Measurements from ENCODE around the gene SEPTIN5. TPM values are rescaled to one million over a fixed set of nuclear protein-coding genes. Genes with fewer than 3 reads are reported as not detected.

Gene SEPTIN5
- total RNA-seq, 2 experiments from 2014 or later = 0.41 to 0.43 TPM

DNA sequence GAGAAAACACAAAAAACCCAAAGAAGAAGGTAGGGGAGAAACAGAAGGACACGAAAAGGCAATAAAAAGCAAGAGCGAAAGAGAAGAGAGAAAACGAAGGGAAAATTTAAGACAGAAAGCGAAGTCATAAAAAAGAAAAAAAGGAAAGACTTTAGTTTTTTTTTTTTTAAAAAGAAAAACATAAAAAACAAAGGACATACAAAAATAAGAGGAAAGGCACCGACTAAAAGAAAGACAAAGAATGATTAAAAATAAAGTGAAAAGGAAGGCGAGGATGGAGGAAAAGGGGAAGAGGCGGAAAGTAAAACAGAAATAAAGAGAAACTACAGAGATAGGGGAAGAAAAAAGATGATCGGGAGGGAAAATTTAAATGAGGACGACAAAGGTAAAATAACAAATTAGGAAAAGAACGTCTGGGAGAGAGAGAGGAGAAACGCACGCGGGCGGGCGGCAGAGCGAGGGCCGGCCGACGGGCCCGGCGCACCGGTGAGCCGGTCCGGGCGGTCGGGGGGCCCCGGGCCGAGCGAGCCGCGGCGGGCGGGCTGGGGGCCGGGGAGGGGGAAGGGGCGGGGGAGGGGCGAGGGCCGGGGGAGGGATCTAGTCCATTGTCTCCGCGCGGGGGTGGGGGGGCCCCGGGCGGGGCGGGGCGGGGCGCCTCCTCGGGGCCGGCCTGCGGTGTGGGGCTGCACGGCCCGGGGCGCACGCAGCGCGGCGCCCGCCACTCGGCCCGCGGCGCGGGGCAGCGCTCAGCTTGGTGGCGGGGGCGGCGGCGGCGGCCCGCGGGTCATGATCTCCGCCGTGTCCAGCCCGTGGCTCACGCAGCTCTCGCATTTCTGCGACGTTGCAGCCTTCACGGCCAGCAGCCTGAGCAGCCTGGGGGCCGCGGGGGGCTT lies 46.0 kb downstream of the SEPTIN5 start, which contains the start of gene TBX1:
Gene TBX1 (plus strand): TSS at position 721 of the 893 bp plus-strand sequence. CDS start 66 bp downstream, at position 787.
- H3K27me3 Mint-ChIP-seq = peaks cover 68% of the 10 kb centered on the region
- H3K4me1 Mint-ChIP-seq (ENCODE audit: low read depth) = peaks cover 29% of the 10 kb centered on the region
- H3K9me3 Mint-ChIP-seq = no peaks in the 10 kb centered on the region
- no peak for DNase-seq
- H3K27ac Mint-ChIP-seq = no peak within 1 kb of the TSS
- POLR2A ChIA-PET = no interaction called here
- CTCF ChIA-PET = interaction anchor here (0.6 kb wide), 1 partner anchor 30 kb away, joined by 3 read pairs; no protein-coding TSS in a partner anchor
- intact Hi-C loops (cut with micrococcal nuclease) = no loop called here
- peak within 1 kb of the TSS; percentile 42 for H3K4me3 Mint-ChIP-seq
- peaks cover 2% of the 10 kb centered on the region for H3K36me3 Mint-ChIP-seq

DNA sequence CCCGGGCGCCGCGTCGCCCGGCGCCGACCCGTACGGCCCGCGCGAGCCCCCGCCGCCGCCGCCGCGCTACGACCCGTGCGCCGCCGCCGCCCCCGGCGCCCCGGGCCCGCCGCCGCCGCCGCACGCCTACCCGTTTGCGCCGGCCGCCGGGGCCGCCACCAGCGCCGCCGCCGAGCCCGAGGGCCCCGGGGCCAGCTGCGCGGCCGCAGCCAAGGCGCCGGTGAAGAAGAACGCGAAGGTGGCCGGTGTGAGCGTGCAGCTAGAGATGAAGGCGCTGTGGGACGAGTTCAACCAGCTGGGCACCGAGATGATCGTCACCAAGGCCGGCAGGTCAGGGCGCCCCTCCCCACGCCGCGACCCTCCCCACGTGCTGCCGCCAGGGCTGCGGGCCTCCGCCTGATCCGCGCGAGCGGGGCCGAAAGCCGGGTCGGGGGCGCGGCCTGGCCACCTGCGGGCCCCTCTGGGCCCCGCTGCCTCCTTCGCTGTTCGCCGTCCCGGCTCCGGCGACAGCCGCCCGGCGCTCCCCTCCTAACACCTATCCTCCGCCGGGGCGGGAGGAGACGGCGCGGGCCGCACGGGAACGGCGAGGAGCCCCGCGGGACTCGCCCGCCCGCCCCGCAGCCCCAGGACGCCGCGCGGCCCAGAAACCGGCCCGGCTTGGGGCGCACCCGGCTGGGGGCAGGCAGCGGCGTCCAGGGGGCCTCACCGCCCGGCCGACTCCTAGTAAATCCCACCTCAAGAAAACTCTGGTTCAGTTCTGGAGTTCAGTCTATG lies 46.8 kb downstream of the SEPTIN5 start:
- DNase-seq = no peak
- ChIA-PET CTCF (interaction anchor here (0.6 kb wide), 1 partner anchor 31 kb away, joined by 3 read pairs; no protein-coding TSS in a partner anchor), POLR2A (no interaction called here)
- intact Hi-C loops (cut with micrococcal nuclease) = no loop called here
- H3K9me3 Mint-ChIP-seq = no peaks in the 10 kb centered on the region
- peaks cover 65% of the 10 kb centered on the region for H3K27me3 Mint-ChIP-seq
- H3K27ac Mint-ChIP-seq = no peak overlapping the region
- peaks cover 23% of the 10 kb centered on the region for H3K4me1 Mint-ChIP-seq (ENCODE audit: low read depth)
- H3K4me3 Mint-ChIP-seq = peak overlapping the region; percentile 4
- peaks cover 2% of the 10 kb centered on the region for H3K36me3 Mint-ChIP-seq

GRCh38 chr22:19761725-19762567 lies 47.6 kb downstream of the SEPTIN5 start:
- H3K9me3 Mint-ChIP-seq = no peaks in the 10 kb centered on the region
- peak overlapping the region; percentile 4 for H3K4me3 Mint-ChIP-seq
- CTCF ChIA-PET = interaction anchor here (1.1 to 1.6 kb wide), 3 partner anchors 31 to 148 kb away, joined by 4 to 7 read pairs (median 5); partner anchors contain the start of gene GP1BB
- intact Hi-C loops (cut with micrococcal nuclease) = no loop called here
- H3K4me1 Mint-ChIP-seq (ENCODE audit: low read depth) = peaks cover 20% of the 10 kb centered on the region
- DNase-seq = no peak
- peaks cover 60% of the 10 kb centered on the region for H3K27me3 Mint-ChIP-seq
- no peak overlapping the region for H3K27ac Mint-ChIP-seq
- H3K36me3 Mint-ChIP-seq = peaks cover 2% of the 10 kb centered on the region
- POLR2A ChIA-PET = no interaction called here

DNA sequence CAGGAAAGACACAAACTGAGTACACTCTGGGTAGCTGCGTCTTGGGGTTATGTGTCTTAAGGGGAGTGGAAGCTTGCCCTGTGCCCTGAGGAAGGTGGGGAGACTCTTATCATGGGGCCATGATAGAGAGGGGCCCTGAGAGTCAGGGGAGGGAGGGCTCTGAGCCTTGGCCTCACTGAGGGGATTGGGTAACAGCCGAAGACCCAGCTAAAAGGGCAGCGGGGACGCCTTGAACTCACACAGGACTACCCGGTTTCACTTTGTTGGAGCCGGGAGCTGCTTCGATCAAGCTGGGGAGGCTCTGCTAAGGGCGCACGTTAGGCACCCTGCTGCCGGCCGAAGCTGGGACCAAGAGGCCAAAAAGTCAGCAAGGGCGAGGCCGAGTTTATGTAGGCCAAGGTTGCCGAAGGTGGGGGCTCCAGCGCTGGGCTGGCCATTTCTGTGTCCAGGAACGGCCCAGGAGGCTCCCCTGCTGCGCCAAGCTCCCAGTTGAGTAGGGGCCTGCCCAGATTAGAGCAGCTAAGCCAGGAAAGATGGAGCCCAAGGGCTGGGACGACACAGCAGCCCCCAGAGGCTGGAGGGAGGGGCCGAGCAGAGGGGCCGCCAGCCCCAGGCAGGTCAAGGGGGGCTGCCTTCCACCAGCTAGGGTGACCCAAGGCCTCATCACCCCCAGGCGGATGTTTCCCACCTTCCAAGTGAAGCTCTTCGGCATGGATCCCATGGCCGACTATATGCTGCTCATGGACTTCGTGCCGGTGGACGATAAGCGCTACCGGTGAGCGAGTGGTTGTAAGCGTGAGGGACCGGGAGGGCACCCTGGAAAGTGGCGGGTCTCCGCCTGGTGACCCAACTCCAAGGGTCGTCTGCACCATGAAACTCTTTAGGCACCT lies 48.5 kb downstream of the SEPTIN5 start:
- peaks cover 18% of the 10 kb centered on the region for H3K4me1 Mint-ChIP-seq (ENCODE audit: low read depth)
- H3K27me3 Mint-ChIP-seq = peaks cover 59% of the 10 kb centered on the region
- no peak overlapping the region for H3K27ac Mint-ChIP-seq
- H3K9me3 Mint-ChIP-seq = no peaks in the 10 kb centered on the region
- DNase-seq = no peak
- intact Hi-C loops (cut with micrococcal nuclease) = no loop called here
- ChIA-PET CTCF (interaction anchor here (1.1 to 1.6 kb wide), 3 partner anchors 32 to 147 kb away, joined by 4 to 7 read pairs (median 5); partner anchors contain the start of gene GP1BB), POLR2A (no interaction called here)
- peaks cover 2% of the 10 kb centered on the region for H3K36me3 Mint-ChIP-seq
- no peak overlapping the region for H3K4me3 Mint-ChIP-seq

- Mint-ChIP-seq H3K9me3 (no peaks in the 10 kb centered on the region), H3K4me3 (no peak overlapping the region), H3K36me3 (peaks cover 2% of the 10 kb centered on the region), H3K27me3 (peaks cover 63% of the 10 kb centered on the region), H3K4me1 (ENCODE audit: low read depth) (peaks cover 18% of the 10 kb centered on the region), H3K27ac (no peak overlapping the region)
- ChIA-PET CTCF (interaction anchor here (0.7 to 3.2 kb wide), 4 partner anchors 33 to 146 kb away, joined by 4 to 12 read pairs (median 6); no protein-coding TSS in a partner anchor), POLR2A (no interaction called here)
- DNase-seq = no peak
- intact Hi-C loops (cut with micrococcal nuclease) = no loop called here
These were observed 49.4 kb downstream of the SEPTIN5 start for GRCh38 chr22:19763458-19764298.

DNA sequence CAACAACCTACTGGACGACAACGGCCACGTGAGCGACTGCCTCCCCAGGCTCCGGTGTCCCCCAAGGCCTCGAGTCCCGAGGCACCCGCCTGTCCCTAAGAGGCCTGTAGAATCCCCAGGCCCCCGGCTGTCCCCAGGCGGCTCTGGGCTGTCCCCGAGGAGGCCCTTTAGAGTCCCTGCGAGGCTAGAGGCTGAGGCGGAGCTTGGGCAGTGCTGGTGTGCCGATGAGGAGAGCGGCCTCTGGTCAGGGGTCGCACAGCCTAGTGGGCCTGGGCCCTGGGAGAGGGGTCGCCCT lies 49.9 kb downstream of the SEPTIN5 start:
- Mint-ChIP-seq H3K4me3 (no peak overlapping the region), H3K4me1 (ENCODE audit: low read depth) (peaks cover 18% of the 10 kb centered on the region), H3K27me3 (peaks cover 64% of the 10 kb centered on the region), H3K36me3 (peaks cover 2% of the 10 kb centered on the region), H3K27ac (no peak overlapping the region), H3K9me3 (no peaks in the 10 kb centered on the region)
- no peak for DNase-seq
- ChIA-PET CTCF (interaction anchor here (0.7 to 3.2 kb wide), 2 partner anchors 34 to 146 kb away, joined by 4 to 12 read pairs; no protein-coding TSS in a partner anchor), POLR2A (no interaction called here)
- intact Hi-C loops (cut with micrococcal nuclease) = no loop called here

- H3K4me1 Mint-ChIP-seq (ENCODE audit: low read depth) = peaks cover 13% of the 10 kb centered on the region
- H3K36me3 Mint-ChIP-seq = peaks cover 2% of the 10 kb centered on the region
- CTCF ChIA-PET = interaction anchor here (0.7 to 3.2 kb wide), 2 partner anchors 35 to 145 kb away, joined by 4 to 12 read pairs; no protein-coding TSS in a partner anchor
- no peak for DNase-seq
- H3K4me3 Mint-ChIP-seq = peak overlapping the region; percentile 20
- H3K27ac Mint-ChIP-seq = no peak overlapping the region
- POLR2A ChIA-PET = no interaction called here
- H3K27me3 Mint-ChIP-seq = peaks cover 65% of the 10 kb centered on the region
- H3K9me3 Mint-ChIP-seq = no peaks in the 10 kb centered on the region
- intact Hi-C loops (cut with micrococcal nuclease) = loop anchor here (5.0 kb wide), 1 partner anchor 33 kb away; no protein-coding TSS in a partner anchor
These were observed 50.6 kb downstream of the SEPTIN5 start for GRCh38 chr22:19764636-19765476.

- CTCF ChIA-PET = interaction anchor here (1.2 to 3.2 kb wide), 2 partner anchors 36 to 42 kb away, joined by 4 to 12 read pairs; no protein-coding TSS in a partner anchor
- Mint-ChIP-seq H3K9me3 (no peaks in the 10 kb centered on the region), H3K4me3 (no peak overlapping the region), H3K27me3 (peaks cover 65% of the 10 kb centered on the region), H3K4me1 (ENCODE audit: low read depth) (peaks cover 8% of the 10 kb centered on the region), H3K27ac (no peak overlapping the region), H3K36me3 (no peaks in the 10 kb centered on the region)
- DNase-seq = peak; percentile 27
- intact Hi-C loops (cut with micrococcal nuclease) = loop anchor here (5.0 kb wide), 1 partner anchor 33 kb away; no protein-coding TSS in a partner anchor
- POLR2A ChIA-PET = no interaction called here
These were observed 51.4 kb downstream of the SEPTIN5 start for GRCh38 chr22:19765477-19766239.

GRCh38 chr22:19766240-19766510 lies 51.9 kb downstream of the SEPTIN5 start:
- ChIA-PET POLR2A (no interaction called here), CTCF (interaction anchor here (1.2 to 3.2 kb wide), 2 partner anchors 36 to 42 kb away, joined by 4 to 12 read pairs; no protein-coding TSS in a partner anchor)
- intact Hi-C loops (cut with micrococcal nuclease) = loop anchor here (5.0 kb wide), 1 partner anchor 34 kb away; no protein-coding TSS in a partner anchor
- DNase-seq = no peak
- H3K36me3 Mint-ChIP-seq = no peaks in the 10 kb centered on the region
- no peak overlapping the region for H3K27ac Mint-ChIP-seq
- H3K27me3 Mint-ChIP-seq = peaks cover 67% of the 10 kb centered on the region
- no peak overlapping the region for H3K4me3 Mint-ChIP-seq
- H3K4me1 Mint-ChIP-seq (ENCODE audit: low read depth) = peaks cover 8% of the 10 kb centered on the region
- no peaks in the 10 kb centered on the region for H3K9me3 Mint-ChIP-seq
